Panc1 (cell line): ENCODE results near the gene CDK5.

ENCODE experiments used
- CTCF ChIP-seq: fragments of 450-650 bp; IDR thresholded peaks from 2 replicates; pipeline ENCODE4 v1.5.1; 2017; ENCODE audit warnings: mild to moderate bottlenecking
- POLR2AphosphoS5 ChIP-seq: IDR thresholded peaks from 2 replicates; pipeline ENCODE4 v1.6.1; 2012; ENCODE audit warnings: mild to moderate bottlenecking, low read depth, low read length, moderate library complexity
- REST ChIP-seq, 2 experiments: IDR thresholded peaks; 2 replicates each; pipeline ENCODE4 v1.6.1; 2011 to 2012; ENCODE audit warnings: low read depth in 2 of 2, control low read depth in 1 of 2, low read length in 1 of 2, mild to moderate bottlenecking in 1 of 2, moderate library complexity in 1 of 2; ENCODE audit not compliant: insufficient read depth in 1 of 2
- TCF7L2 ChIP-seq: IDR thresholded peaks from 2 replicates; pipeline ENCODE4 v1.6.1; 2011; ENCODE audit warnings: mild to moderate bottlenecking, low read depth, low read length, inconsistent platforms

DNA sequence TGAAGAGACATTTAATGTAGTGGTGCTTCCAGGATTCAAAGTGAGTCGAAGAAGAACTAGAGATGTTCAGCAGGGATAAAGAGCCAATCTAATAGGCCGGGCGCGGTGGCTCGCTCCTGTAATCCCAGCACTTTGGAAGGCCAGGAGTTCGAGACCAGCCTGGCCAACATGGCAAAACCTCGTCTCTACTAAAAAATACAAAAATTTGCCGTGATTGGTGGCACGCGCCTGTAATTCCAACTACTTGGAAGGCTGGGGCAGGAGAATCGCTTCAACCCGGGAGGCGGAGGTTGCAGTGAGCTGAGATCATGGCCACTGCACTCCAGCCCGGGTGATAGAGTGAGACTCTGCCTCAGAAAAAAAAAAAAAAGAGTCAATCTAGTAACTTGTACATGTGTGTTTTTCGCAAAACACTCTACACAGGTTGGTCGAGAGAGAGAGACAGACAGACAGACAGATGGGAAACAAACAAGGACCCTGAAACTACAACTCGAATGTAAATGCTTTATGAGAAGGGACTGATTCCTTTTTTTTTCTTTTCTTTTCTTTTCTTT lies 28.7 kb downstream of the CDK5 start:
- no peak for TF ChIP-seq CTCF
- TF ChIP-seq POLR2AphosphoS5 = no peak
- no peak for TF ChIP-seq TCF7L2
- no peak for TF ChIP-seq REST (IDR thresholded peaks at IDR 0.05; ENCODE audit: insufficient read depth in 1 of 2, low read depth in 2 of 2, low read length in 1 of 2)
